NT2/D1 (cell line): ENCODE data around the gene SMIM22.

Experiments
- SUZ12 ChIP-seq: IDR thresholded peaks from 2 replicates; pipeline ENCODE4 v1.6.1; 2011; ENCODE audit not compliant: insufficient read length, insufficient read depth; ENCODE audit errors: extremely low read depth
- YY1 ChIP-seq: IDR thresholded peaks from 2 replicates; pipeline ENCODE4 v1.6.1; 2011; ENCODE audit not compliant: insufficient read length, insufficient read depth
- ZNF274 ChIP-seq: IDR thresholded peaks from 2 replicates; pipeline ENCODE4 v1.6.1; 2011; ENCODE audit warnings: mild to moderate bottlenecking, low read depth, low read length

DNA sequence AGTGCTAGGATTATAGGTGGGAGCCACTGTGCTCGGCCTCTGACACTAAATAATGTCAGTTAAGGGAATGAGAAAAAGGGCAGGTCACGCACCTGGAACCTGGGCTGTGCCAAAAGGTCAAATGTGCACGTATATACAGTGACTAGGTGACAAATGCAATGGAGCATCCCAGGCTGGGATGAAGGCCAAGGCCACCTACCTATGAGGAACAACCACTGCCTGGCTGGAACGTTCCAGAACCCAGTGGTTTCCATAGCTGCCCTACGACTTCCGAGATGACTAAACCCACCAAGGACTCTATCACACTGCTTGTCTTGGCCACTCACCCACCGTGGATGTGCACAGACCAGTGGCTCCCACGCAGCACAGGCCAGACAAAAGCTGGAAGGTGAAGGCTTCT, 44.3 kb upstream of the SMIM22 start:
- TF ChIP-seq YY1 (no peak), ZNF274 (no peak), SUZ12 (no peak)
